K562 (cell line): Measurements from ENCODE around the gene MTOR. TPM values are rescaled to one million over a fixed set of nuclear protein-coding genes. Genes with fewer than 3 reads are reported as not detected.

Source experiments
- MGA ChIP-seq: fragments of 450-650 bp; IDR thresholded peaks from 2 replicates; pipeline ENCODE4 v1.6.1; 2016; ENCODE audit warnings: mild to moderate bottlenecking, moderate library complexity
- polyA plus RNA-seq, 8 experiments: library from polyadenylated mRNA; depleted of rRNA in 4 of 8; stranded (reverse) in 5 of 8; unstranded in 3 of 8; fragments of >200 nt; fragmentation: Nextera tagmentation in 2 of 8; fragmentation: Illumina TruSeq in 1 of 8; extraction: Ambion mirVana in 2 of 8; extraction: Trizol in 1 of 8; gene quantifications; 2 replicates each; pipeline versions ENCODE4 v1.2.1 to v1.2.3, GENCODE V29; 2011 to 2014; ENCODE audit warnings: inconsistent platforms in 1 of 8, missing spikeins in 1 of 8
- total RNA-seq, 7 experiments: library from RNA; depleted of rRNA in 6 of 7; stranded (reverse); fragments of >200 nt in 6 of 7; fragmentation: Illumina TruSeq in 2 of 7; extraction: Trizol in 2 of 7; gene quantifications; 2 replicates each; pipeline versions ENCODE4 v1.2.1 to v1.2.3, GENCODE V29; 2011 to 2021; ENCODE audit warnings: low replicate concordance in 1 of 7

Gene MTOR
- total and polyA plus RNA-seq, 9 of the 15 experiments (the other 6 are each of a cell fraction or from before 2014, with no cell fraction given) = 11.4 to 71.4 (median 52.2) TPM

- TF ChIP-seq MGA = no peak
Measured at GRCh38 chr1:11132563-11133293, 129.6 kb downstream of the MTOR start (continued).
